T-cell (primary cell): Measurements from ENCODE around the gene TUBB3. TPM values are rescaled to one million over a fixed set of nuclear protein-coding genes. Genes with fewer than 3 reads are reported as not detected.

Experiments
- ATAC-seq, 4 experiments: fragments of 200-7000 bp in 3 of 4; fragments of 150-1000 bp in 1 of 4; cut with Tn5 transposase; replicated peaks in 1 of 4; 1 replicate in 3 of 4; 2 replicates in 1 of 4; pipeline ENCODE4 v1.10.0; 2021; ENCODE audit warnings: moderate library complexity in 3 of 4, mild to moderate bottlenecking in 2 of 4, moderate number of reproducible peaks in 1 of 4
- CTCF ChIA-PET, 2 donors: fragments of 300-600 bp; sonication (Branson Sonifier 250); formaldehyde crosslinking; loops; one replicate each; lab custom pipeline; 2022; ENCODE audit warnings: antibody characterized with exemption in 2 of 2; lab: Charles Lee
- POLR2A ChIA-PET, 2 donors: fragments of 300-600 bp; sonication (Branson Sonifier 250); formaldehyde crosslinking; loops; one replicate each; lab custom pipeline; 2022; ENCODE audit warnings: antibody characterized with exemption in 2 of 2; lab: Charles Lee
- DNase-seq, 35 experiments: peaks; one replicate each; pipeline versions ENCODE4 v3.0.0 to v3.0.0-alpha.2; 2013 to 2023
- H3K27ac ChIP-seq: one replicate; pipeline ENCODE4 v1.5.1; 2013; ENCODE audit warnings: low read length
- H3K27me3 ChIP-seq, 2 experiments: replicated peaks in 1 of 2; 1 replicate in 1 of 2; 2 replicates in 1 of 2; pipeline versions ENCODE4 v1.6.1 to v1.7.0; 2013; ENCODE audit warnings: low read length in 1 of 2, mixed read lengths in 1 of 2; ENCODE audit not compliant: control insufficient read depth in 2 of 2, insufficient read depth in 2 of 2; ENCODE audit errors: extremely low read depth in 1 of 2
- H3K36me3 ChIP-seq, 2 donors: 1 replicate in 1 of 2; 2 replicates in 1 of 2; pipeline versions ENCODE4 v1.6.1 to v1.7.0; 2013; ENCODE audit warnings: low read length in 1 of 2; ENCODE audit not compliant: control insufficient read depth in 2 of 2, insufficient read depth in 1 of 2; ENCODE audit errors: extremely low read depth in 1 of 2
- H3K4me1 ChIP-seq, 2 experiments: 1 replicate in 1 of 2; 2 replicates in 1 of 2; pipeline versions ENCODE4 v1.6.1 to v1.7.0; 2013; ENCODE audit warnings: low read length in 2 of 2, mixed read lengths in 1 of 2; ENCODE audit not compliant: insufficient read depth in 2 of 2, control insufficient read depth in 1 of 2; ENCODE audit errors: extremely low read depth in 1 of 2
- H3K4me3 ChIP-seq, 2 donors: 1 replicate in 1 of 2; 2 replicates in 1 of 2; pipeline versions ENCODE4 v1.5.1 to v1.7.0; 2013; ENCODE audit warnings: mild to moderate bottlenecking in 2 of 2, low read length in 1 of 2, moderate library complexity in 1 of 2; ENCODE audit not compliant: control insufficient read depth in 1 of 2; ENCODE audit errors: extremely low read depth in 1 of 2
- H3K9me3 ChIP-seq: 2 replicates; pipeline ENCODE4 v1.7.0; 2013
- H3K27ac Mint-ChIP-seq, 2 donors: one replicate each; pipeline ENCODE4 v1.8.0; 2020 to 2021; ENCODE audit warnings: mild to moderate bottlenecking in 2 of 2, mixed read lengths in 2 of 2
- H3K27me3 Mint-ChIP-seq, 2 donors: one replicate each; pipeline ENCODE4 v1.8.0; 2021 to 2022; ENCODE audit warnings: mixed read lengths in 2 of 2
- H3K36me3 Mint-ChIP-seq: one replicate; pipeline ENCODE4 v1.8.0; 2021; ENCODE audit warnings: mixed read lengths
- H3K4me1 Mint-ChIP-seq, 3 donors: one replicate each; pipeline ENCODE4 v1.8.0; 2020 to 2022; ENCODE audit warnings: mixed read lengths in 3 of 3, mild to moderate bottlenecking in 1 of 3
- H3K4me3 Mint-ChIP-seq, 3 donors: one replicate each; pipeline ENCODE4 v1.8.0; 2020 to 2022; ENCODE audit warnings: mild to moderate bottlenecking in 3 of 3, mixed read lengths in 3 of 3, moderate library complexity in 3 of 3
- H3K9me3 Mint-ChIP-seq, 3 donors: one replicate each; pipeline ENCODE4 v1.8.0; 2020 to 2022; ENCODE audit warnings: mixed read lengths in 3 of 3
- WGBS: methylation state at CpG from one replicate; pipeline ENCODE4 v1.1.5; 2013; ENCODE audit warnings: missing lambda C conversion rate; ENCODE audit not compliant: insufficient coverage; 5-methylcytosine and 5-hydroxymethylcytosine counted together
- total RNA-seq, 35 experiments: library from RNA in 6 of 35; stranded (reverse) in 6 of 35; fragments of 120-200 nt in 1 of 35; gene quantifications; one replicate each; pipeline versions ENCODE4 v1.2.1 to v1.2.4 and lab custom pipeline; 2013 to 2026

Gene TUBB3
- total RNA-seq, 5 donors from 2014 or later (not counting 1 experiment from before 2014, with no cell fraction given) = 0.58 to 1.8 (median 0.93) TPM

GRCh38 chr16:89983536-89983935 is 60.4 kb downstream of the TUBB3 start:
- H3K4me1 Mint-ChIP-seq = no peaks in the 10 kb centered on the region
- no peaks in the 10 kb centered on the region for H3K9me3 Mint-ChIP-seq
- ChIA-PET CTCF (interaction anchor here in 1 of 2 donors (0.7 kb wide), 1 partner anchor 9 kb away, joined by 3 read pairs; no protein-coding TSS in a partner anchor), POLR2A (no interaction called here)
- Histone ChIP-seq H3K9me3 (no peaks in the 10 kb centered on the region), H3K36me3 (peaks cover 9 to 79% of the 10 kb centered on the region in 2 donors), H3K4me1 (no peaks in the 10 kb centered on the region), H3K4me3 (no peak overlapping the region), H3K27me3 (no peaks in the 10 kb centered on the region), H3K27ac (no peak overlapping the region)
- no peak for DNase-seq
- WGBS = 84% methylated on average over 13 of the region's 15 CpGs
- ATAC-seq = no peak
- H3K27ac Mint-ChIP-seq = no peak overlapping the region
- no peak overlapping the region for H3K4me3 Mint-ChIP-seq
- no peaks in the 10 kb centered on the region for H3K27me3 Mint-ChIP-seq
- H3K36me3 Mint-ChIP-seq = peaks cover 53% of the 10 kb centered on the region

GRCh38 chr16:89984216-89984615 is 61.1 kb downstream of the TUBB3 start:
- Mint-ChIP-seq H3K4me1 (no peaks in the 10 kb centered on the region), H3K9me3 (no peaks in the 10 kb centered on the region), H3K4me3 (no peak overlapping the region), H3K27ac (no peak overlapping the region), H3K36me3 (peaks cover 50% of the 10 kb centered on the region), H3K27me3 (no peaks in the 10 kb centered on the region)
- POLR2A ChIA-PET = no interaction called here
- ATAC-seq = no peak
- no peaks in the 10 kb centered on the region for H3K9me3 ChIP-seq
- H3K36me3 ChIP-seq = peaks cover 13 to 79% of the 10 kb centered on the region in 2 donors
- no peak overlapping the region for H3K4me3 ChIP-seq
- H3K27ac ChIP-seq = no peak overlapping the region
- no peak for DNase-seq
- CTCF ChIA-PET = interaction anchor here in 1 of 2 donors (0.7 kb wide), 1 partner anchor 8 kb away, joined by 3 read pairs; no protein-coding TSS in a partner anchor
- WGBS = 90% methylated on average over 4 of the region's 7 CpGs
- H3K4me1 ChIP-seq = no peaks in the 10 kb centered on the region
- H3K27me3 ChIP-seq = no peaks in the 10 kb centered on the region

GRCh38 chr16:89985219-89985618 is 62.1 kb downstream of the TUBB3 start:
- H3K27ac Mint-ChIP-seq = no peak overlapping the region
- no peaks in the 10 kb centered on the region for H3K9me3 Mint-ChIP-seq
- H3K36me3 ChIP-seq = peaks cover 14 to 74% of the 10 kb centered on the region in 2 donors
- no peaks in the 10 kb centered on the region for H3K4me1 ChIP-seq
- no peak overlapping the region for H3K4me3 Mint-ChIP-seq
- no peak for ATAC-seq
- no peaks in the 10 kb centered on the region for H3K27me3 Mint-ChIP-seq
- 98% methylated on average over 7 of the region's 10 CpGs for WGBS
- ChIA-PET CTCF (no interaction called here), POLR2A (interaction anchor here in 1 of 2 donors (0.6 kb wide), 1 partner anchor 15 kb away, joined by 4 read pairs; no protein-coding TSS in a partner anchor)
- no peak for DNase-seq
- H3K4me3 ChIP-seq = no peak overlapping the region
- peaks cover 43% of the 10 kb centered on the region for H3K36me3 Mint-ChIP-seq
- no peak overlapping the region for H3K27ac ChIP-seq
- no peaks in the 10 kb centered on the region for H3K4me1 Mint-ChIP-seq
- H3K9me3 ChIP-seq = no peaks in the 10 kb centered on the region
- H3K27me3 ChIP-seq = no peaks in the 10 kb centered on the region

Other genes with a start within 250 kb of the TUBB3 start
- gene CDK10, start 236.7 kb upstream of the TUBB3 start, total RNA-seq = 100 to 1,000 TPM; 108 to 163 (median 138) TPM
- gene SPATA2L, start 221.6 kb upstream of the TUBB3 start, total RNA-seq = 10 to 100 TPM; 14.4 to 24.9 (median 15.9) TPM
- 10 to 100 TPM; 15.5 to 28.8 (median 24.5) TPM for gene VPS9D1, start 202.4 kb upstream of the TUBB3 start, total RNA-seq
- 100 to 1,000 TPM; 131 to 203 (median 195) TPM for gene ZNF276, start 201.8 kb upstream of the TUBB3 start, total RNA-seq
- gene FANCA, start 106.7 kb upstream of the TUBB3 start, total RNA-seq = 1 to 10 TPM; 7.1 to 8.3 (median 7.8) TPM
- gene SPIRE2, start 94.9 kb upstream of the TUBB3 start, total RNA-seq = 1 to 10 TPM in 1 of 5 donors, under 1 TPM in 3, not detected in 1; 0.23 to 1.1 (median 0.56) TPM
- 100 to 1,000 TPM; 289 to 400 (median 322) TPM for gene TCF25, start 49.8 kb upstream of the TUBB3 start, total RNA-seq
- gene MC1R, start 4.5 kb upstream of the TUBB3 start, total RNA-seq = 10 to 100 TPM; 11.7 to 13.7 (median 12.9) TPM
- gene DEF8, start 25.4 kb downstream of the TUBB3 start, total RNA-seq = 10 to 100 TPM; 26.4 to 54.1 (median 49.2) TPM
- gene DBNDD1, start 96.1 kb downstream of the TUBB3 start, total RNA-seq = 1 to 10 TPM in 2 of 5 donors, under 1 TPM in 3; 0.70 to 3.6 (median 0.88) TPM
- gene PRDM7, start 154.0 kb downstream of the TUBB3 start, total RNA-seq = not detected